ENCODE results near the gene RAB7B. TPM values are rescaled to one million over a fixed set of nuclear protein-coding genes. Genes with fewer than 3 reads are reported as not detected.
A peak's percentile ranks its signal among the peaks of the same experiment; 100 is the strongest.

RAB7B gene
- total RNA-seq, 1 experiment from 2014 or later: 3.6 TPM

GRCh38 chr1:206023695-206024094 is 20.5 kb upstream of the RAB7B start, which contains the start of gene CTSE:
CTSE (minus strand) TSS chr1:206023895; CDS start chr1:206023791, 104 bp downstream.
- no peak for DNase-seq (ENCODE audit: unreplicated experiment)
- no peaks in the 10 kb centered on the region for H3K9me3 Mint-ChIP-seq (ENCODE audit: unreplicated experiment)
- CTCF ChIA-PET: interaction anchor here (0.7 to 4.4 kb wide), 4 partner anchors 38 to 86 kb away, joined by 3 to 18 read pairs (median 4); no protein-coding TSS in a partner anchor
- POLR2A ChIA-PET: interaction anchor here (0.7 to 1.4 kb wide), 3 partner anchors 9 to 21 kb away, joined by 3 to 4 read pairs (median 3); partner anchors contain the start of gene RAB7B
- TF ChIP-seq CTCF (IDR thresholded peaks at IDR 0.05; ENCODE audit: unreplicated experiment): no peak
- H3K4me1 Mint-ChIP-seq (ENCODE audit: insufficient read depth, unreplicated experiment): peaks cover 31% of the 10 kb centered on the region
- H3K36me3 Mint-ChIP-seq (ENCODE audit: insufficient read depth, unreplicated experiment): no peaks in the 10 kb centered on the region
- no TSS peak for BruUV-seq (replicated peaks)
- intact Hi-C loops (cut with micrococcal nuclease): no loop called here
- no peaks in the 10 kb centered on the region for H3K27me3 Mint-ChIP-seq (ENCODE audit: insufficient read depth, unreplicated experiment)
- H3K4me3 Mint-ChIP-seq (ENCODE audit: unreplicated experiment): no peak within 1 kb of the TSS
- H3K27ac Mint-ChIP-seq (ENCODE audit: low read depth, unreplicated experiment): no peak within 1 kb of the TSS

- H3K9me3 Mint-ChIP-seq (ENCODE audit: unreplicated experiment): no peaks in the 10 kb centered on the region
- H3K4me1 Mint-ChIP-seq (ENCODE audit: insufficient read depth, unreplicated experiment): peaks cover 28% of the 10 kb centered on the region
- no peak for TF ChIP-seq CTCF (IDR thresholded peaks at IDR 0.05; ENCODE audit: unreplicated experiment)
- ChIA-PET CTCF (interaction anchor here (0.6 kb wide), 1 partner anchor 220 kb away, joined by 3 read pairs; no protein-coding TSS in a partner anchor), POLR2A (interaction anchor here (1.0 to 1.4 kb wide), 3 partner anchors 8 to 23 kb away, joined by 3 to 4 read pairs (median 4); partner anchors contain the start of gene RAB7B)
- no peaks in the 10 kb centered on the region for H3K36me3 Mint-ChIP-seq (ENCODE audit: insufficient read depth, unreplicated experiment)
- intact Hi-C loops (cut with micrococcal nuclease): no loop called here
- no peak for DNase-seq (ENCODE audit: unreplicated experiment)
- BruUV-seq (replicated peaks): no TSS peak
- no peaks in the 10 kb centered on the region for H3K27me3 Mint-ChIP-seq (ENCODE audit: insufficient read depth, unreplicated experiment)
- no peak overlapping the region for H3K27ac Mint-ChIP-seq (ENCODE audit: low read depth, unreplicated experiment)
- no peak overlapping the region for H3K4me3 Mint-ChIP-seq (ENCODE audit: unreplicated experiment)
Observed at GRCh38 chr1:206022766-206023165, 19.6 kb upstream of the RAB7B start.

- ChIA-PET POLR2A (interaction anchor here (1.2 to 1.9 kb wide), 3 partner anchors 8 to 24 kb away, joined by 3 to 6 read pairs (median 4); partner anchors contain the start of gene RAB7B), CTCF (interaction anchor here (0.5 to 1.8 kb wide), 4 partner anchors 8 to 44 kb away, joined by 3 to 9 read pairs (median 4); no protein-coding TSS in a partner anchor)
- no TSS peak for BruUV-seq (replicated peaks)
- no peak for TF ChIP-seq CTCF (IDR thresholded peaks at IDR 0.05; ENCODE audit: unreplicated experiment)
- H3K36me3 Mint-ChIP-seq (ENCODE audit: insufficient read depth, unreplicated experiment): no peaks in the 10 kb centered on the region
- no peaks in the 10 kb centered on the region for H3K9me3 Mint-ChIP-seq (ENCODE audit: unreplicated experiment)
- H3K4me1 Mint-ChIP-seq (ENCODE audit: insufficient read depth, unreplicated experiment): peaks cover 28% of the 10 kb centered on the region
- DNase-seq (ENCODE audit: unreplicated experiment): peak; percentile 55
- intact Hi-C loops (cut with micrococcal nuclease): no loop called here
- H3K4me3 Mint-ChIP-seq (ENCODE audit: unreplicated experiment): no peak overlapping the region
- peak overlapping the region; percentile 57 for H3K27ac Mint-ChIP-seq (ENCODE audit: low read depth, unreplicated experiment)
- H3K27me3 Mint-ChIP-seq (ENCODE audit: insufficient read depth, unreplicated experiment): no peaks in the 10 kb centered on the region
Observed at GRCh38 chr1:206021626-206022365, 18.6 kb upstream of the RAB7B start.

GRCh38 chr1:206021008-206021625 is 17.9 kb upstream of the RAB7B start:
- DNase-seq (ENCODE audit: unreplicated experiment): no peak
- Mint-ChIP-seq H3K4me1 (ENCODE audit: insufficient read depth, unreplicated experiment) (peaks cover 26% of the 10 kb centered on the region), H3K9me3 (ENCODE audit: unreplicated experiment) (no peaks in the 10 kb centered on the region), H3K36me3 (ENCODE audit: insufficient read depth, unreplicated experiment) (no peaks in the 10 kb centered on the region), H3K4me3 (ENCODE audit: unreplicated experiment) (no peak overlapping the region), H3K27ac (ENCODE audit: low read depth, unreplicated experiment) (no peak overlapping the region), H3K27me3 (ENCODE audit: insufficient read depth, unreplicated experiment) (no peaks in the 10 kb centered on the region)
- BruUV-seq (replicated peaks): no TSS peak
- no peak for TF ChIP-seq CTCF (IDR thresholded peaks at IDR 0.05; ENCODE audit: unreplicated experiment)
- ChIA-PET CTCF (interaction anchor here (0.5 to 1.8 kb wide), 7 partner anchors 9 to 48 kb away, joined by 3 to 9 read pairs (median 3); no protein-coding TSS in a partner anchor), POLR2A (interaction anchor here (1.2 to 1.9 kb wide), 2 partner anchors 8 to 18 kb away, joined by 3 to 6 read pairs; partner anchors contain the start of gene RAB7B)
- intact Hi-C loops (cut with micrococcal nuclease): no loop called here
